Thyroid gland (tissue), 4 donors: ENCODE results near the gene PCDHGA1. TPM values are rescaled to one million over a fixed set of nuclear protein-coding genes. Genes with fewer than 3 reads are reported as not detected.

Experiments used
- DNase-seq, 2 donors: peaks; one replicate each; pipeline ENCODE4 v3.0.0-alpha.2; 2019
- H3K27ac ChIP-seq, 3 donors: fragments of 200-600 bp; sonication (generic); 1 replicate in 2 of 3; 2 replicates in 1 of 3; pipeline ENCODE4 v1.5.1; 2016 to 2019; ENCODE audit warnings: mild to moderate bottlenecking in 1 of 3, moderate library complexity in 1 of 3
- H3K27me3 ChIP-seq: fragments of 200-600 bp; sonication (generic); one replicate; pipeline ENCODE4 v1.5.1; 2019
- H3K36me3 ChIP-seq, 2 donors: fragments of 200-600 bp; sonication (generic); one replicate each; pipeline ENCODE4 v1.5.1; 2016 to 2019
- H3K4me1 ChIP-seq, 2 donors: fragments of 200-600 bp; sonication (generic); one replicate each; pipeline ENCODE4 v1.5.1; 2017 to 2019
- H3K4me3 ChIP-seq, 3 donors: fragments of 200-600 bp; sonication (generic); replicated peaks in 1 of 3; 1 replicate in 2 of 3; 2 replicates in 1 of 3; pipeline ENCODE4 v1.5.1; 2016; ENCODE audit warnings: mild to moderate bottlenecking in 1 of 3
- H3K9me3 ChIP-seq: fragments of 200-600 bp; sonication (generic); one replicate; pipeline ENCODE4 v1.5.1; 2017
- CTCF ChIP-seq, 6 experiments: fragments of 200-600 bp in 3 of 6; fragments of 450-650 bp in 3 of 6; sonication (generic) in 3 of 6; IDR thresholded peaks; one replicate each; pipeline ENCODE4 v1.5.1; 2016 to 2019; ENCODE audit warnings: antibody characterized with exemption in 6 of 6, mild to moderate bottlenecking in 2 of 6, inconsistent platforms in 1 of 6, moderate library complexity in 1 of 6
- POLR2A ChIP-seq, 2 donors: fragments of 450-650 bp; IDR thresholded peaks; one replicate each; pipeline ENCODE4 v1.6.1; 2017; ENCODE audit warnings: antibody characterized with exemption in 2 of 2, mild to moderate bottlenecking in 2 of 2, moderate library complexity in 1 of 2
- WGBS, 2 donors: methylation state at CpG; one replicate each; pipeline ENCODE4 v1.1.5; 2017; 5-methylcytosine and 5-hydroxymethylcytosine counted together
- intact Hi-C: fragments of 100-400 bp; cut with DNase I; formaldehyde crosslinking; loops from one replicate; pipeline ENCODE4 v1.15.1; 2023
- total RNA-seq, 4 donors: library from RNA; depleted of rRNA; stranded (reverse); fragments of >200 nt; gene quantifications; one replicate each; pipeline ENCODE4 v1.2.3, GENCODE V29; 2016

PCDHGA1 gene
- total RNA-seq, 4 donors from 2014 or later = 0.40 to 1.3 (median 0.87) TPM

- Histone ChIP-seq H3K27ac (no peak overlapping the region), H3K9me3 (no peaks in the 10 kb centered on the region), H3K4me1 (peaks cover 0 to 3% of the 10 kb centered on the region in 2 donors), H3K27me3 (no peaks in the 10 kb centered on the region), H3K4me3 (no peak overlapping the region), H3K36me3 (peaks cover 0 to 6% of the 10 kb centered on the region in 2 donors)
- WGBS, 2 donors = 93 to 98% methylated on average over 4 of the region's 4 CpGs
- DNase-seq = no peak
- TF ChIP-seq CTCF (IDR thresholded peaks at IDR 0.05) (no peak), POLR2A (IDR thresholded peaks at IDR 0.05) (no peak)
- intact Hi-C loops = no loop called here
These were observed 204.3 kb downstream of the PCDHGA1 start for GRCh38 chr5:141534492-141535213.

GRCh38 chr5:141543053-141543452 is 212.7 kb downstream of the PCDHGA1 start:
- no peak for TF ChIP-seq CTCF (IDR thresholded peaks at IDR 0.05)
- TF ChIP-seq POLR2A (IDR thresholded peaks at IDR 0.05) = no peak
- WGBS, 2 donors = 92 to 93% methylated on average over 2 of the region's 2 CpGs
- intact Hi-C loops = no loop called here
- DNase-seq = no peak
- H3K4me3 ChIP-seq = no peak overlapping the region
- no peaks in the 10 kb centered on the region for H3K36me3 ChIP-seq
- H3K9me3 ChIP-seq = no peaks in the 10 kb centered on the region
- H3K27me3 ChIP-seq = no peaks in the 10 kb centered on the region
- no peak overlapping the region for H3K27ac ChIP-seq
- H3K4me1 ChIP-seq = no peaks in the 10 kb centered on the region

GRCh38 chr5:141547488-141547887 is 217.2 kb downstream of the PCDHGA1 start:
- intact Hi-C loops = no loop called here
- H3K9me3 ChIP-seq = no peaks in the 10 kb centered on the region
- no peak overlapping the region for H3K4me3 ChIP-seq
- no peaks in the 10 kb centered on the region for H3K36me3 ChIP-seq
- TF ChIP-seq CTCF (IDR thresholded peaks at IDR 0.05) = no peak
- no peak for TF ChIP-seq POLR2A (IDR thresholded peaks at IDR 0.05)
- no peak for DNase-seq
- H3K4me1 ChIP-seq = no peaks in the 10 kb centered on the region
- no peak overlapping the region for H3K27ac ChIP-seq
- 98 to 100% methylated on average over 1 of the region's 1 CpG for WGBS, 2 donors
- H3K27me3 ChIP-seq = no peaks in the 10 kb centered on the region

- Histone ChIP-seq H3K36me3 (no peaks in the 10 kb centered on the region), H3K27me3 (no peaks in the 10 kb centered on the region), H3K4me3 (no peak overlapping the region), H3K27ac (no peak overlapping the region), H3K9me3 (no peaks in the 10 kb centered on the region), H3K4me1 (no peaks in the 10 kb centered on the region)
- TF ChIP-seq CTCF (IDR thresholded peaks at IDR 0.05) (no peak), POLR2A (IDR thresholded peaks at IDR 0.05) (no peak)
- WGBS, 2 donors = 96 to 97% methylated on average over 5 of the region's 5 CpGs
- intact Hi-C loops = no loop called here
- no peak for DNase-seq
These were observed 217.6 kb downstream of the PCDHGA1 start for GRCh38 chr5:141547921-141548320.

GRCh38 chr5:141557681-141558136 is 227.4 kb downstream of the PCDHGA1 start:
- H3K27me3 ChIP-seq = no peaks in the 10 kb centered on the region
- intact Hi-C loops = loop anchor here (5.0 to 10.0 kb wide), 2 partner anchors 83 to 140 kb away; partner anchors contain the start of genes PCDHGB7 and PCDHGC3
- WGBS, 2 donors = 40 to 58% methylated on average over 11 of the region's 11 CpGs
- no peaks in the 10 kb centered on the region for H3K9me3 ChIP-seq
- peak overlapping the region; percentile 31 to 96 (median 92) for H3K27ac ChIP-seq
- peak; percentile 61 to 78 (median 70) for TF ChIP-seq CTCF (IDR thresholded peaks at IDR 0.05)
- TF ChIP-seq POLR2A (IDR thresholded peaks at IDR 0.05) = no peak
- peaks cover 18 to 28% of the 10 kb centered on the region in 2 donors for H3K4me1 ChIP-seq
- DNase-seq = peak; percentile 73 to 81
- peak overlapping the region in 1 of 3 donors; percentile 1 for H3K4me3 ChIP-seq
- no peaks in the 10 kb centered on the region for H3K36me3 ChIP-seq
